Right lobe of liver (tissue), 6 donors: Measurements from ENCODE around the gene TSPAN4. TPM values are rescaled to one million over a fixed set of nuclear protein-coding genes. Genes with fewer than 3 reads are reported as not detected.

Experiments used
- ATAC-seq, 4 donors: fragments of 200-7000 bp; cut with Tn5 transposase; one replicate each; pipeline ENCODE4 v1.9.1; 2020; ENCODE audit warnings: mild to moderate bottlenecking in 4 of 4, moderate library complexity in 4 of 4
- DNase-seq, 3 donors: peaks; one replicate each; pipeline ENCODE4 v3.0.0-alpha.2; 2020
- H3K27ac ChIP-seq, 3 donors: fragments of 200-600 bp; one replicate each; pipeline ENCODE4 v1.8.0; 2022
- H3K27me3 ChIP-seq, 2 donors: fragments of 200-600 bp; one replicate each; pipeline ENCODE4 v1.8.0; 2022
- H3K36me3 ChIP-seq, 4 donors: fragments of 200-600 bp; sonication (generic) in 1 of 4; one replicate each; pipeline versions ENCODE4 v1.5.1 to v1.8.0; 2017 to 2022; ENCODE audit warnings: control low read depth in 1 of 4
- H3K4me1 ChIP-seq, 4 donors: fragments of 200-600 bp; sonication (generic) in 1 of 4; one replicate each; pipeline versions ENCODE4 v1.5.1 to v1.8.0; 2017 to 2022; ENCODE audit warnings: control low read depth in 1 of 4
- H3K4me3 ChIP-seq, 3 donors: fragments of 200-600 bp; one replicate each; pipeline ENCODE4 v1.8.0; 2022
- H3K9me3 ChIP-seq, 4 donors: fragments of 200-600 bp; sonication (generic) in 1 of 4; one replicate each; pipeline versions ENCODE4 v1.5.1 to v1.8.0; 2017 to 2022; ENCODE audit warnings: control low read depth in 1 of 4
- CTCF ChIP-seq, 4 donors: fragments of 200-600 bp in 3 of 4; fragments of 450-650 bp in 1 of 4; IDR thresholded peaks; one replicate each; pipeline versions ENCODE4 v1.5.1 to v1.8.0; 2016 to 2022; ENCODE audit warnings: antibody characterized with exemption in 4 of 4, mild to moderate bottlenecking in 2 of 4
- POLR2A ChIP-seq: fragments of 450-650 bp; IDR thresholded peaks from one replicate; pipeline ENCODE4 v1.6.1; 2017; ENCODE audit warnings: antibody characterized with exemption, mild to moderate bottlenecking
- WGBS: methylation state at CpG from one replicate; pipeline ENCODE4 v1.1.6; 2018; ENCODE audit warnings: low coverage, low lambda C conversion rate; ENCODE audit not compliant: insufficient coverage; ENCODE audit errors: missing lambda C conversion rate; 5-methylcytosine and 5-hydroxymethylcytosine counted together
- intact Hi-C, 2 donors: fragments of 100-400 bp; cut with DNase I; formaldehyde crosslinking; loops; one replicate each; pipeline versions ENCODE4 v1.11.2 to v1.14.1; 2022
- total RNA-seq, 6 experiments: library from RNA; depleted of rRNA in 2 of 6; stranded (reverse); fragments of >200 nt in 2 of 6; fragmentation: NEBNext Ultra II Directional in 3 of 6; extraction: Animal tissue kit (Norgen Biotek cat#: 25700) in 3 of 6; gene quantifications; one replicate each; pipeline versions ENCODE4 v1.1.0 to v1.2.4, GENCODE V29; 2016 to 2023
- donor health status: DM: no; HTN: yes; CAD: no.
- donor health status: DM: no; HTN: no; CAD: no.
- donor health status: DM: no; HTN: no; CAD: no.
- donor health status: DM: no; HTN: yes; CAD: no.
- donor health status: DM: no; HTN: yes; CAD: no.

The TSPAN4 gene
- total RNA-seq, 6 experiments from 2014 or later, result 14.9 to 80.6 (median 30.5) TPM

GRCh38 chr11:825366-826226 is 17.1 kb upstream of the TSPAN4 start:
- peak in 1 of 3 donors; percentile 73 for DNase-seq
- intact Hi-C loops, result no loop called here
- peaks cover 0 to 74% (median 34%) of the 10 kb centered on the region in 4 donors for H3K4me1 ChIP-seq
- H3K4me3 ChIP-seq, result no peak overlapping the region
- no peaks in the 10 kb centered on the region for H3K27me3 ChIP-seq
- no peaks in the 10 kb centered on the region for H3K9me3 ChIP-seq
- TF ChIP-seq CTCF (IDR thresholded peaks at IDR 0.05), result no peak
- TF ChIP-seq POLR2A, result no peak
- H3K36me3 ChIP-seq, result peaks cover 0 to 24% (median 7%) of the 10 kb centered on the region in 4 donors
- H3K27ac ChIP-seq, result peak overlapping the region in 1 of 3 donors; percentile 20
- ATAC-seq, result peak in 2 of 4 donors; percentile 0 to 3
- 42% methylated on average over 6 of the region's 12 CpGs for WGBS

- Histone ChIP-seq H3K27me3 (no peaks in the 10 kb centered on the region), H3K9me3 (no peaks in the 10 kb centered on the region), H3K36me3 (peaks cover 0 to 24% (median 7%) of the 10 kb centered on the region in 4 donors), H3K4me1 (peaks cover 0 to 76% (median 37%) of the 10 kb centered on the region in 4 donors), H3K4me3 (no peak overlapping the region), H3K27ac (peak overlapping the region in 1 of 3 donors; percentile 20)
- WGBS, result 19% methylated on average over 5 of the region's 9 CpGs
- no peak for DNase-seq
- no peak for ATAC-seq
- intact Hi-C loops, result no loop called here
- TF ChIP-seq POLR2A (no peak), CTCF (IDR thresholded peaks at IDR 0.05) (no peak)
These were observed 16.4 kb upstream of the TSPAN4 start for GRCh38 chr11:826227-826621.

- TF ChIP-seq POLR2A (no peak), CTCF (IDR thresholded peaks at IDR 0.05) (no peak)
- Histone ChIP-seq H3K27me3 (no peaks in the 10 kb centered on the region), H3K4me3 (peak overlapping the region; percentile 20 to 48 (median 25)), H3K36me3 (peaks cover 0 to 24% (median 7%) of the 10 kb centered on the region in 4 donors), H3K27ac (peak overlapping the region in 2 of 3 donors; percentile 28 to 33), H3K9me3 (no peaks in the 10 kb centered on the region), H3K4me1 (peaks cover 0 to 71% (median 35%) of the 10 kb centered on the region in 4 donors)
- WGBS, result 8% methylated on average over 6 of the region's 22 CpGs
- intact Hi-C loops, result no loop called here
- no peak for DNase-seq
- ATAC-seq, result no peak
These were observed 15.9 kb upstream of the TSPAN4 start for GRCh38 chr11:826836-827145.

- ATAC-seq, result peak in 1 of 4 donors; percentile 4
- peaks cover 0 to 22% (median 7%) of the 10 kb centered on the region in 4 donors for H3K36me3 ChIP-seq
- H3K27ac ChIP-seq, result peak overlapping the region in 2 of 3 donors; percentile 28 to 33
- H3K4me3 ChIP-seq, result peak overlapping the region; percentile 20 to 48 (median 25)
- 20% methylated on average over 12 of the region's 66 CpGs for WGBS
- peaks cover 0 to 67% (median 34%) of the 10 kb centered on the region in 4 donors for H3K4me1 ChIP-seq
- DNase-seq, result no peak
- intact Hi-C loops, result no loop called here
- H3K9me3 ChIP-seq, result no peaks in the 10 kb centered on the region
- TF ChIP-seq CTCF (IDR thresholded peaks at IDR 0.05), result no peak
- TF ChIP-seq POLR2A, result no peak
- H3K27me3 ChIP-seq, result no peaks in the 10 kb centered on the region
These were observed 15.3 kb upstream of the TSPAN4 start for GRCh38 chr11:827146-827896.
